Endometrial microvascular endothelial cells (primary cell): ENCODE results near the gene SLC35F3. TPM values are rescaled to one million over a fixed set of nuclear protein-coding genes. Genes with fewer than 3 reads are reported as not detected.
"Not testable (repeated sequence)": the region's sequence is repeated elsewhere in the genome, so short reads cannot be mapped to it uniquely, and the experiment has no call there.

ENCODE experiments used
- in situ Hi-C: cut with HindIII; loops from 2 replicates; pipeline ENCODE4 v1.10.0; 2017; ENCODE audit warnings: low sequenced_read_pairs, low pct_unique_long_range_greater_than_20kb; ENCODE audit errors: inconsistent ontology term
- total RNA-seq: library from RNA; depleted of rRNA; stranded (reverse); fragments of >200 nt; gene quantifications from one replicate; pipeline ENCODE4 v1.2.3, GENCODE V29; 2015; ENCODE audit errors: inconsistent ontology term

SLC35F3 gene
- total RNA-seq, 1 donor from 2014 or later = not detected

- in situ Hi-C loops = no loop called here
Observed at GRCh38 chr1:234154320-234155251, 250.1 kb downstream of the SLC35F3 start.

- in situ Hi-C loops = no loop called here
Observed at GRCh38 chr1:234162661-234163060, 258.2 kb downstream of the SLC35F3 start.

GRCh38 chr1:234163267-234163919 lies 258.9 kb downstream of the SLC35F3 start:
- in situ Hi-C loops = no loop called here

DNA sequence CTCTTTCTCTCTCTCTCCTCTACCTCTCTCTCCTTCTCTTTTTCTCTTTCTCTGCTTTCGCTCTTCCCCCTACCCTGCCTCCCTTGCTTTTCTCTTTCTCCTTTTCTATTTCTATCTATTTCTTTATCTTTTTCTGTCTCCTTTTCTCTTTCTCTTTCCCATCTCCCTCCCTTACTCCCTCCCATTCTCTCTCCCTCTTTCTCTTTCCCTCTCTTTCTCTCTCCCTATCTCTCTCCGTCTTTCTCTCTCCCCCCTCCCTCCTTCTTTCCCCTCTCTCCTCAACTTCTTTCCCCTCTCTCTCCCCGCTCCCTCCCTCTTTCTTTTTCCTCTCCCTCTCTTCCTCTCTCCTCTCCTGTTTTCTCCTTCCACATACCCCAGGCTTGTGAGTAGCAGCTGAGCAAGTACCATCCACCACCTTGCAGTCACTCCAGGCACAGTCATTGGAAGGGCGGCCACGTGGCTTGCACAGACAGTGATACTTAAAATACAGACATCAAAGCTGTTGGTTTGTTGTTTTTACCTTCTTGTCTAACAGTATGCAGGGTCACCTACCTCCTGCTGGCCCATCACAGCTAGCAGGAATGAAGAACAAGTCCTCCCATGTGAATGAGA lies 259.7 kb downstream of the SLC35F3 start:
- in situ Hi-C loops = no loop called here

GRCh38 chr1:234168061-234168724 lies 263.7 kb downstream of the SLC35F3 start:
- in situ Hi-C loops = no loop called here

DNA sequence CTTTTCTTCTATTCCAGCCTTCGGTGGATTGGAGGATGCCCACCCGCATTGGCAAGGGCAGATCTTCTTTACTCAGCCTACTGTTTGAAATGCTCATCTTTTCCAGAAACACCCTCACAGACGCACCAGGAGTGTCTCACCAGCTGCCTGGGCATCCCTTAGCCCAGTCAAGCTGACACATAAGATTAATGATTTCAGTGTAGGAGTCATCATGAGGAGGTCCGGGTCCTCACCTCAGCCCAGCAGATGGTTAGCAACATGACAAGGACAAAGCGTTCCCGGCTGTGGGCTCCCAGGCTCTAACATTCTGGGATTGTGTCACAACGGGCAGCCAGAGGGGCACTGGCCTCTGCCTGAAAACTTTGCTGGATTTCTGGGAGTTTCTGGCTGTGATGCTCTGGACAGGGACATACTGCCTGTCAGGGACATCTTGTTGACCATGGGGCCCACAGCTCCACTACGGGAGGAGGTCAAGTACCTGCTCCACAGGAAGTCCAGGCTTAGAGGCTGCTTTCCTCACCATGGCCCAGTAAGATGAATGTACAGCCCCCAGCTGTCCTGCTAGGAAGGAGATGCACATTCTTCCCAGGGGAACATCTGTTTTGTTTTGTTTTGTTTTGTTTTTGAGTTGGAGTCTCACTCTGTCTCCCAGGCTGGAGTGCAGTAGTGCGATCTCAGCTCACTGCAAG lies 264.8 kb downstream of the SLC35F3 start:
- in situ Hi-C loops = no loop called here

DNA sequence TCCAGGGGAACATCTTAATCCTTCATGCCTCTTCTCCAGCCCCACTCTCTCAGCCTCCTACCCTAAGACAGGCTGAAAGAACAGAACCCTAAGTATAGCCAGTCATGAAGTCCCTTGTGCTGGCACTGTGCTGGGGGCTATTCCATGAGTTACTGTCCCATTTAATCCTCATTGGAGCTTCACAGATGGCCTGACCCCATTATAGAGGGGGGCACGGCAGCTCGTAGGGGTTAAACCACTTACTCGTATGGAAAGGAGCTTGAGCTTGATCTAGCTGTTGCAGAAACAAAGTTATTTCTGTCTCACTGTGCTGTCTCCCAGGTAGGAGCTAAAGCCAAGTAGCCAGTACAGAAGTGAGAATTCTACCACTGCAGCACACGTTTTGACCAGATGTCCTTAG lies 265.6 kb downstream of the SLC35F3 start:
- in situ Hi-C loops = no loop called here

GRCh38 chr1:234170622-234171021 lies 266.1 kb downstream of the SLC35F3 start:
- in situ Hi-C loops = no loop called here

- in situ Hi-C loops = no loop called here
Observed at GRCh38 chr1:234173968-234174367, 269.5 kb downstream of the SLC35F3 start.

GRCh38 chr1:234175363-234175762 lies 270.9 kb downstream of the SLC35F3 start:
- in situ Hi-C loops = no loop called here

DNA sequence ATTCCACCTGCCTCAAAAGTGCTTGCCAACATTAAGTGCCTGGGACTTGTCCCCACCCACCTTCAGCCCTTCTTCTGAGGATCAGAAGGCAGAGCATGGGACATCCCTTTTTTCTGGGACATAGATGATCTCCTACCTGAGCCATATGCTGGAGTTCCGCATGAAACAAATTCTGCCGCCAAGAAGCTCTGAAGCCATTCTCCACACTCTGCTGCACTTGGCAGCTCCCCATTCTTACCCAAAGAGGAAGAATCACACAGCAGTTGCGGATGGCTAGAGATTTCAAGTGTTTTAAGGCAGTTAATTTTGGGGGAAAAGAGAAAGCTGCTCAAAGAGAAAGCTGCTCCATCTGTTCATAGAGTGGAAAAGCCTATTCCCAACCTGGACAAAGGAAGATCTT lies 271.5 kb downstream of the SLC35F3 start:
- in situ Hi-C loops = no loop called here

DNA sequence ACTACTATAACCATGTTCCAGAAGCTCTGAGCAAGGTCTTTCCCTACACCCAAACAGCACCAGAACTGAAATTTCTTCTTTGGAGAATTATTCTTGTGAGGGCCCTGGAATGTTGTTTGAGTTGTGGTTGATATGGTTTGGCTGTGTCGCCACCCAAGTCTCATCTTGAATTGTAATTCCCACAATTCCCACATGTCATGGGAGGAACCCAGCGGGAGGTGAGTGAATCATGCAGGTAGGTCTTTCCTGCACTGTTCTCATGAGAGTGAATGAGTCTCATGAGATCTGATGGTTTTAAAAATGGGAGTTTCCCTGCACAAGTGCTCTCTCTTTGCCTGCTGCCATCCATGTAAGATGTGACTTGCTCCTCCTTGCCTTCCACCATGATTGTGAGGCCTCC lies 272.4 kb downstream of the SLC35F3 start:
- in situ Hi-C loops = not testable (repeated sequence)

GRCh38 chr1:234185438-234185837 lies 281.0 kb downstream of the SLC35F3 start:
- in situ Hi-C loops = no loop called here

GRCh38 chr1:234186037-234186688 lies 281.7 kb downstream of the SLC35F3 start:
- in situ Hi-C loops = no loop called here

DNA sequence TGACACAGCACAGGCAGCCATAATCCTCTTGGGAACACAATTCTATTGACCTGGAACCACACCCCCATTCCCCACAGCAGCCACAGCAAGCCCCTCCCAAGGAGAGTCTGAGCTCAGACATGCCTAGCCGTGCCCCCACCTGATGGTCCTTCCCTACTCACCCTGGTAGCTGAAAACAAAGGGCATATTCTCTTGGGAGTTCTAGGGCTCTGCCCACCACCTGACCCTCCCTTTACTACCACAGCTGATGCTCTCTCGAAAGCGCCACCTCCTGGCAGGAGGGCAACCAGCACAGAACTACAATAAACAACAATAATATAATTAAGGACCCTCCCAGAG lies 283.9 kb downstream of the SLC35F3 start:
- in situ Hi-C loops = no loop called here

DNA sequence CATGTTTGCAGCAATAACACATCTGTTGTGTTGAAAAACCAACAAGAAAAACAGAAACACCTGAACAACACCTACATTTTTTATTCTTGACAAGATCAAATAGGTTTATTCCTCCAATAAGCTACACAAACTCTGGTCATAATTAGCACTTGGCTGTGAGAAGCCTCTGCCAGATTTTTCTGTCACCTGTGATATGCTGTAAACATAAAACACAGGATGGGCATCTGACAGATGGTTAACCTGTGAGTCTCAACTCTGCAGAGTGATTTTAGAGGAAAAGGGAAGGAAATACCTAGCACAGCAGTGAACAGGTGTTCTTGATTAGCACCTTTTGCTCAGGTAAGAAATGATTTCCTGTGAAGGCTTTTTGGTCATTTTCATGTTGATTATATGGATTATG lies 293.4 kb downstream of the SLC35F3 start:
- in situ Hi-C loops = no loop called here

- in situ Hi-C loops = no loop called here
Observed at GRCh38 chr1:234199476-234200127, 295.1 kb downstream of the SLC35F3 start.

DNA sequence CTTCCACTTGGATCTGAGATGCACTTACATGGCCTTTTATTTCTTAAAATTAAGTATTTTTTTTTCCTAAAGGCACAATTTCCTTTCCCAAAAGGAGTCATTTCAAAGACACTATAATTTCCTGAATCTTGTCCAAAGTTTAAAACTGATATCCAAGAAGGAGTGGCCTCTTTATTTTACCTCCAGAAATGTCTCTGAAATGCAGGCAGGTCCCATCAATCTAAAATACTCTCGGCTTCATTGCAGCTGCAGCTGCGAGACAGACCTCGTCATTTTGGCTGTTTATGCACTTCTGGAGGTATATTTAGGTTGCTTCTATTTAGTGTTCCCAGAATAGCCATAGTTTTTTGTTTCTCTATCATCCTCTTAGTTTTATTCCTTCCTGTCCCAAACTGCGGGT lies 296.1 kb downstream of the SLC35F3 start:
- in situ Hi-C loops = no loop called here
